ENCODE results near the gene PARVA.

DNA sequence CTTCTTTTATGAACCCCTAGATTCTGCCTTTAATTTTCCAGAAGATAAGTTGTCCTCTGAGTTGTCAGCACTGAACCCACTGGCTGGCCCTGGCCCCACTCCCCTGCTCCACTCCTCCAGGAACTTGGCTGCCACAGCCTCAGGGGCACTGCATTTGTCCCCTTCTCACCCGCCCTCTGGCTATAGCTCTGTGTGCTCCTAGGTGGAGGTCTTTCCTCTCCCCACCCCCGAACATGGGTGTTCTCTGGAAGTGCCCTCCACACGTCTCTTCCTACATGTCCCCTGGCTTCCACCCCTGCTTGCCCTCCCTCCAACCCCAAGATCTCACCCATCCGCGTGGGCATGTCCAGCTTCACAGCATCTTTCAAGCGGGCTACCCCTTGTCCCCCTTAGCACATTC, 159.2 kb downstream of the PARVA start:
- TF ChIP-seq TCF7L2 (IDR thresholded peaks at IDR 0.05; ENCODE audit: low read depth, low read length) (no peak), POLR2A (conservative IDR thresholded peaks at IDR 0.05) (no peak), FOSL1 (tag; conservative IDR thresholded peaks at IDR 0.05) (no peak), CTCF (IDR thresholded peaks at IDR 0.05 in 2 of 3, conservative IDR thresholded peaks at IDR 0.05 in 1 of 3; ENCODE audit: insufficient read depth in 2 of 3, low read depth in 1 of 3, low read length in 3 of 3) (no peak), MAZ (CRISPR knock-in tag; conservative IDR thresholded peaks at IDR 0.05 in 1 of 2, IDR thresholded peaks at IDR 0.05 in 1 of 2) (no peak), SMC3 (conservative IDR thresholded peaks at IDR 0.05; ENCODE audit: insufficient read depth, low read depth, low read length) (no peak), SP1 (CRISPR knock-in tag; IDR thresholded peaks at IDR 0.05) (no peak)
- TF ChIP-seq, protein P1, sequence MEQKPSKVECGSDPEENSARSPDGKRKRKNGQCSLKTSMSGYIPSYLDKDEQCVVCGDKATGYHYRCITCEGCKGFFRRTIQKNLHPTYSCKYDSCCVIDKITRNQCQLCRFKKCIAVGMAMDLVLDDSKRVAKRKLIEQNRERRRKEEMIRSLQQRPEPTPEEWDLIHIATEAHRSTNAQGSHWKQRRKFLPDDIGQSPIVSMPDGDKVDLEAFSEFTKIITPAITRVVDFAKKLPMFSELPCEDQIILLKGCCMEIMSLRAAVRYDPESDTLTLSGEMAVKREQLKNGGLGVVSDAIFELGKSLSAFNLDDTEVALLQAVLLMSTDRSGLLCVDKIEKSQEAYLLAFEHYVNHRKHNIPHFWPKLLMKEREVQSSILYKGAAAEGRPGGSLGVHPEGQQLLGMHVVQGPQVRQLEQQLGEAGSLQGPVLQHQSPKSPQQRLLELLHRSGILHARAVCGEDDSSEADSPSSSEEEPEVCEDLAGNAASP (IDR thresholded peaks at IDR 0.05), result no peak

Data from K562 (cell line).